ENCODE data around the gene TXNDC11. TPM values are rescaled to one million over a fixed set of nuclear protein-coding genes. Genes with fewer than 3 reads are reported as not detected.

The TXNDC11 gene
- total and polyA plus RNA-seq, 10 of the 15 experiments (the other 5 are each of a cell fraction or from before 2014, with no cell fraction given): 1.7 to 86.7 (median 54.4) TPM

DNA sequence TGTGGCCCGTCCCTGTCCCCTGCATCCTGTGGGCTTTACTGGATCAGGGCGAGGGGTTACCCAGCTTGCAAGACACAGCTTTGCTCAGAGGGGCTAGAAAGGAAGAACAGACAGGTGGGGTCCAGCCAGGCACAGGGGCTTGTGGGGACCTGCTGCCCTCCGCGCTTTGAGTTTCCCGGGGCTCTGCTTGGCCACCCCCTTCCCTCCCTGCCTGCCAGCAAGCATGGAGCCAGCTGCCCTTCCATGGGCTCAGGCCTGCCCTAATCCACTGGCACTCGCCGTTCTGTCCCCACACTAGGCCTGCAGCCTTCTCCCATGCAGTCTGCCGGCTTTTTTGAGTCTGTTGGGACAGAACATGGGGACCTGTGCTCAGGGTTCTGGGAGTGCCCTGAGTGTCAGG lies 71.0 kb downstream of the TXNDC11 start (continued):
- TF ChIP-seq, protein P1, sequence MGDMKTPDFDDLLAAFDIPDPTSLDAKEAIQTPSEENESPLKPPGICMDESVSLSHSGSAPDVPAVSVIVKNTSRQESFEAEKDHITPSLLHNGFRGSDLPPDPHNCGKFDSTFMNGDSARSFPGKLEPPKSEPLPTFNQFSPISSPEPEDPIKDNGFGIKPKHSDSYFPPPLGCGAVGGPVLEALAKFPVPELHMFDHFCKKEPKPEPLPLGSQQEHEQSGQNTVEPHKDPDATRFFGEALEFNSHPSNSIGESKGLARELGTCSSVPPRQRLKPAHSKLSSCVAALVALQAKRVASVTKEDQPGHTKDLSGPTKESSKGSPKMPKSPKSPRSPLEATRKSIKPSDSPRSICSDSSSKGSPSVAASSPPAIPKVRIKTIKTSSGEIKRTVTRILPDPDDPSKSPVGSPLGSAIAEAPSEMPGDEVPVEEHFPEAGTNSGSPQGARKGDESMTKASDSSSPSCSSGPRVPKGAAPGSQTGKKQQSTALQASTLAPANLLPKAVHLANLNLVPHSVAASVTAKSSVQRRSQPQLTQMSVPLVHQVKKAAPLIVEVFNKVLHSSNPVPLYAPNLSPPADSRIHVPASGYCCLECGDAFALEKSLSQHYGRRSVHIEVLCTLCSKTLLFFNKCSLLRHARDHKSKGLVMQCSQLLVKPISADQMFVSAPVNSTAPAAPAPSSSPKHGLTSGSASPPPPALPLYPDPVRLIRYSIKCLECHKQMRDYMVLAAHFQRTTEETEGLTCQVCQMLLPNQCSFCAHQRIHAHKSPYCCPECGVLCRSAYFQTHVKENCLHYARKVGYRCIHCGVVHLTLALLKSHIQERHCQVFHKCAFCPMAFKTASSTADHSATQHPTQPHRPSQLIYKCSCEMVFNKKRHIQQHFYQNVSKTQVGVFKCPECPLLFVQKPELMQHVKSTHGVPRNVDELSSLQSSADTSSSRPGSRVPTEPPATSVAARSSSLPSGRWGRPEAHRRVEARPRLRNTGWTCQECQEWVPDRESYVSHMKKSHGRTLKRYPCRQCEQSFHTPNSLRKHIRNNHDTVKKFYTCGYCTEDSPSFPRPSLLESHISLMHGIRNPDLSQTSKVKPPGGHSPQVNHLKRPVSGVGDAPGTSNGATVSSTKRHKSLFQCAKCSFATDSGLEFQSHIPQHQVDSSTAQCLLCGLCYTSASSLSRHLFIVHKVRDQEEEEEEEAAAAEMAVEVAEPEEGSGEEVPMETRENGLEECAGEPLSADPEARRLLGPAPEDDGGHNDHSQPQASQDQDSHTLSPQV (IDR thresholded peaks at IDR 0.05): no peak

DNA sequence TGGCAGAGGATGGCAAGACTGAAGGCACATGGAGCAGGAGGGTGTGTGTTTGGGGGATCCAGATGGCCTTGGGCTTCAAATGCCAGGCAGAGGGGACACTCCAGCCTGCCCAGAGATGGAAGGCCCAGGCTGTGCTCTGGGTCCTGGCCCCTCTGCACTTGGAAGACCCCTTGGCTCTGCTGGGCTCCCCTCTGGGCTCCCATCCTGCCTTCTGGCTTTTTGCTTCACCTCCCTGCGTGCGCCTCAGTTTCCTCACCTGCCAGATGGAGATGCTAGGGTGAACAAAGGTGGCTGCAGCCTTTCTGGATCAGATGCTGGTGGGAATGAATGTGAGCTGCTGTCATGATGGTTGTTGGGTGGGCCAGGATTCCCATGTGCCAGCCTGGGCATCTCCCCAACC lies 71.4 kb downstream of the TXNDC11 start:
- H4K20me1 ChIP-seq (ENCODE audit: control insufficient read depth, insufficient read depth): peaks cover 10% of the 10 kb centered on the region

More for the DNA sequence above, 71.4 kb downstream of the TXNDC11 start:
- Histone ChIP-seq H2AFZ (ENCODE audit: control insufficient read depth, low read depth, low read length) (no peak overlapping the region), H3K27me3 (replicated peaks in 1 of 2; ENCODE audit: control insufficient read depth in 2 of 2, insufficient read depth in 2 of 2, low read length in 1 of 2) (no peaks in the 10 kb centered on the region), H3K4me3 (peak overlapping the region; percentile 59; the same call in 1 of the 2 replicates), H3K9me3 (replicated peaks; ENCODE audit: control insufficient read depth, insufficient read depth, low read length) (no peaks in the 10 kb centered on the region), H3K79me2 (ENCODE audit: control insufficient read depth, insufficient read depth, low read length) (peaks cover 48% of the 10 kb centered on the region), H3K4me2 (ENCODE audit: control insufficient read depth, insufficient read depth) (peak overlapping the region; percentile 93), H3K27ac (ENCODE audit: control insufficient read depth, insufficient read depth) (no peak overlapping the region), H3K36me3 (ENCODE audit: control insufficient read depth in 2 of 2, insufficient read depth in 2 of 2, low read length in 1 of 2) (peaks cover 7 to 8% of the 10 kb centered on the region in 2 experiments; a peak in 3 of 4 replicates), H3K9ac (ENCODE audit: control insufficient read depth, insufficient read depth, low read length) (no peak overlapping the region), H3K4me1 (ENCODE audit: control insufficient read depth, insufficient read depth, low read length) (peaks cover 44% of the 10 kb centered on the region)
- no TSS peak for BruUV-seq (replicated peaks)
- in situ Hi-C loops (cut with MboI) (loop anchor here (25.0 kb wide), 1 partner anchor 709 kb away; no protein-coding TSS in a partner anchor), intact Hi-C loops (cut with micrococcal nuclease; ENCODE audit: unreplicated experiment) (loop anchor here (5.0 kb wide), 1 partner anchor 89 kb away; no protein-coding TSS in a partner anchor)
- RAD21 ChIA-PET (ENCODE audit: unreplicated experiment): interaction anchor here (0.5 to 3.1 kb wide), 5 partner anchors 17 to 212 kb away, joined by 3 to 21 read pairs (median 4); no protein-coding TSS in a partner anchor
- no peak for ATAC-seq
- WGBS (ENCODE audit: insufficient coverage, insufficient replicate concordance, low lambda C conversion rate, missing lambda C conversion rate): 97% methylated on average over 2 of the region's 2 CpGs
- DNase-seq (ENCODE audit: low read depth, low spot score): no peak
- TF ChIP-seq BACH1 (IDR thresholded peaks at IDR 0.05; ENCODE audit: borderline replicate concordance): 0 out of 2 replicates have a peak, but pooled peaks have one; percentile 4
- no peak for TF ChIP-seq EGR1 (IDR thresholded peaks at IDR 0.05; ENCODE audit: borderline replicate concordance in 1 of 2, low read depth in 2 of 2, low read length in 2 of 2)
- TF ChIP-seq, protein P2, sequence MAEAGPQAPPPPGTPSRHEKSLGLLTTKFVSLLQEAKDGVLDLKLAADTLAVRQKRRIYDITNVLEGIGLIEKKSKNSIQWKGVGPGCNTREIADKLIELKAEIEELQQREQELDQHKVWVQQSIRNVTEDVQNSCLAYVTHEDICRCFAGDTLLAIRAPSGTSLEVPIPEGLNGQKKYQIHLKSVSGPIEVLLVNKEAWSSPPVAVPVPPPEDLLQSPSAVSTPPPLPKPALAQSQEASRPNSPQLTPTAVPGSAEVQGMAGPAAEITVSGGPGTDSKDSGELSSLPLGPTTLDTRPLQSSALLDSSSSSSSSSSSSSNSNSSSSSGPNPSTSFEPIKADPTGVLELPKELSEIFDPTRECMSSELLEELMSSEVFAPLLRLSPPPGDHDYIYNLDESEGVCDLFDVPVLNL (IDR thresholded peaks at IDR 0.05; ENCODE audit: low read depth, low read length): no peak
- TF ChIP-seq, protein P3, sequence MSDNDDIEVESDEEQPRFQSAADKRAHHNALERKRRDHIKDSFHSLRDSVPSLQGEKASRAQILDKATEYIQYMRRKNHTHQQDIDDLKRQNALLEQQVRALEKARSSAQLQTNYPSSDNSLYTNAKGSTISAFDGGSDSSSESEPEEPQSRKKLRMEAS (IDR thresholded peaks at IDR 0.05; ENCODE audit: low read depth, low read length): no peak
- POLR2A ChIA-PET: interaction anchor here (0.6 to 7.1 kb wide), 3 partner anchors 10 to 17 kb away, joined by 4 to 75 read pairs (median 39); no protein-coding TSS in a partner anchor
- SMC1A ChIA-PET (ENCODE audit: uncharacterized antibody, unreplicated experiment): interaction anchor here (0.7 to 1.7 kb wide), 2 partner anchors 17 to 44 kb away, joined by 4 to 7 read pairs; no protein-coding TSS in a partner anchor
- CTCF ChIA-PET: no interaction called here
- FAIRE-seq: no peak
